Measurements from ENCODE around the gene KRTAP1-1.

DNA sequence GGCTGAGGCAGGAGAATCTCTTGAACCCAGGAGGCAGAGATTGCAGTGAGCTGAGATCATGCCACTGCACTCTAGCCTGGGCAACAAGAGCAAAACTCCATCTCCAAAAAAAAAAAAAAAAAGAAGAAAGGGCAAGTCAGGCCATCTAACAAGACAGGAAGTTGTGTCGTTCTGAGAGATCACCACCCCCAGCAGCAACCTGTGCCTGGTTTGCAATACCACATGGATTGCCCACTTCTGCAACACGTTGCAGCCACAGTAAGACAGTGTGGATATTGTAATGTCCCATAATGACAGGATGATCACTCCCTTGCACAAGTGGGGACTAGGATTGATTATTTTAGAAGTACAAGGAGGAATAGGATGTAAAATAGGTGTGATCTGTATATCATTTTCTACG, 27.8 kb upstream of the KRTAP1-1 start:
- TF ChIP-seq POLR2A (IDR thresholded peaks at IDR 0.05; ENCODE audit: low read depth, low read length) = no peak
- no peak for TF ChIP-seq POLR2AphosphoS5 (IDR thresholded peaks at IDR 0.05; ENCODE audit: low read depth, low read length)

Measured in GM12892 (cell line).